HG03571 (cell line): ENCODE results near the gene PIP5K1B.

Source experiments
- ATAC-seq: cut with Tn5 transposase; IDR thresholded peaks from one replicate; pipeline ENCODE4 v1.9.1; 2021; ENCODE audit not compliant: unreplicated experiment

PIP5K1B gene

DNA sequence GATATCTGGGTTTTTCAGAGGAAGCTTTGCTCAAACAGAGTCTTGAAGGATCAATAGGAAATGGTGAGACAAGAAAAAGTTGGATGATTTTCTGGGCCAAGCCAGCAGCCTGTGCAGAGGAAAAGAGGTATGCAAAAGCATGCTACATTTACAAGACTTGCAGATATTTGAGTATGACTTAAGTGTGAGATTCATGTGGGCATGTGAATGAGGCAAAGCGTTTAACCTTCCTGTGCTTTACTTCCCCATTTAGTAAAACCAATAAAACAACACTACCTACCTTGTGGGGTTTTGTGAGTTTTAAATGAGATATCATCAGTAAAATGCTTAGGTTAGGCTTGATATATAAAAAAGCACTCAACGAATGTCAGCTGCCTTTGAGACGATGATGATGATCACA is 58.1 kb downstream of the PIP5K1B start:
- ATAC-seq: no peak

DNA sequence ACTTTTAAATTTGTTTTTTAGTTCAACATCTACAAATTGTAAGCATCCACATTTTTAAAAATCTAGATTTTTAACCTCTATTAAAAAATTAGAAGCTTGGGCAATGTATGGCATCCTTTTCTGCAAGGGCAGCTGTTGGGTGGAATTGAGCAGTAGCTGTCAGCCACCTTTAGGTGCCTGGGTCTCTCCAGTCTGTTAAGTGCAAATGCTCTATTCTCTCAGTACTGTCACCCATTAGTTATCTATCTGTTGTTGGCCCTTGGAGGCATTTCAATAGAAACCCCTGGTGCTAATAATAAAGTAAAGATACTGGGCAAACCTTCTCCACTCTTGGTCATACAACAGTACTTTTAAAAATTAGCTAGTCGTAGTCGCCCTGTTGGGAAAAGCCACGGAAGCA is 63.6 kb downstream of the PIP5K1B start:
- ATAC-seq: no peak

DNA sequence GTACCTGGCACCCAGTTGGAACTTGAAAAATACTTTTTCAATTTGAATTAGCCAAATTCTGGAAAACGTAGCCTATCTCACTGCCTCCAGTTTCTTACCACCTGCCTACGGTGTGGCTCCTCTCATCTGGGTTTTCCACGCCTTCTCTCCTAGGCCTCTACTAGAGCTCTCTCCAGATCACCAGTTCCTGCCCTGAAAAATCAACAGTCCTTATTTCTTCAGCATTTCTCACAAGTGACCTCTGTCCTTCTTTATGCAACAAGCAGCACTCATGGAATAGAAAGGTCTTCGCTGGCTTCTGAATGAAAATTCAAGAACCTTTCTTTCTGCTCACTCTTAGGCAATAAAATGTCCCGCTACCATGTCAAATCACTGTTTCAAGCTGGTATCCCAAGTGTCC is 64.8 kb downstream of the PIP5K1B start:
- no peak for ATAC-seq

DNA sequence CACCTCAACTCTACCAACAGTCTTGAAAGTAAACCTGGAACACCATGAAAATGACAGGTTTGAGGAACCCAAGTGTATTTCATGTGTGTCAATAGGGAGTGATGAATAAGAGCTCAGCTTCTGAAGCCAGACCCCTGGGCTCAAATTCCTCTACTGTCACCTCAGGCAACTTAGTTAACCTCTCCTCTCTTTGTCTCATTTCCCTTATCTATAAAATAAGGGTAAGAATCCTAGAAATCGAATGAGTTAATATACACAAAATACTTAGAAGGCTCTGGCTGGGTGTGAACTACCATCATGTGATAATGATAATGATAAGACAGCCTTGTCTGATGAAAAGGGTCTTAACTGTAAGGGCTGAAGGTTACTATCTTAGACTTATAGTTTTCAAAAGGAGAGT is 66.3 kb downstream of the PIP5K1B start:
- ATAC-seq: no peak

DNA sequence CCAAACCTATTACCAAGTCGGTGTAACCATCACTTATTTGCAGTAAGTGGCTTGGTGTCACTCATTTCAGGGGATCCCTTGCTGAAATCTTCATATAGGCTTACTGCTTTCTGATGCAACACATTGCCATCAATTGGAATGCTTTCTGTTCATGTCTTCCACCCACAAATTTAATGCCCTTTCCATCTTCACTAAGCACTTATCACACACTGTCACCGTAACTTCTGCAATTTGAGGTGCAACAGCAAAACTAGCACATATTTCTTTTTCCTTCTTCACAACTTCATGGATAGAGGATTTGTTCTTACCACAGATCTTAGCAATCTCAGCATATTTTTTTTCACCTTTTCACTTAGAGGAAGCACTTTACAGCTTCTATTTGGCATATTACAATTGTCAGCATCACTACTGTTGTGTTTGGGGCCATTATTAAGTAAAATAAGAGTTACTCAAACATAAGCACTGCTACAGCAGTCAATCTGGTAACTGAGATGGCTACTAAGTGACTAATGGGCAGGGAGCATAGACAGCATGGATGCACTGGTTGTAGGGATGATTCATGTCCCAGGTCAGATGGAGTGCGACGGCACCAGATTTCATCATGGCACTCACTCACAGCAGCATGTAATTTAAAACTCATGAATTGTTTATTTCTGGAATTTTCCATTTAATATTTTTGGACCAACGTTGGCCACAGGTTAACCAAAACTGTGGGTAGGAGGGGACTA is 70.1 kb downstream of the PIP5K1B start:
- no peak for ATAC-seq

DNA sequence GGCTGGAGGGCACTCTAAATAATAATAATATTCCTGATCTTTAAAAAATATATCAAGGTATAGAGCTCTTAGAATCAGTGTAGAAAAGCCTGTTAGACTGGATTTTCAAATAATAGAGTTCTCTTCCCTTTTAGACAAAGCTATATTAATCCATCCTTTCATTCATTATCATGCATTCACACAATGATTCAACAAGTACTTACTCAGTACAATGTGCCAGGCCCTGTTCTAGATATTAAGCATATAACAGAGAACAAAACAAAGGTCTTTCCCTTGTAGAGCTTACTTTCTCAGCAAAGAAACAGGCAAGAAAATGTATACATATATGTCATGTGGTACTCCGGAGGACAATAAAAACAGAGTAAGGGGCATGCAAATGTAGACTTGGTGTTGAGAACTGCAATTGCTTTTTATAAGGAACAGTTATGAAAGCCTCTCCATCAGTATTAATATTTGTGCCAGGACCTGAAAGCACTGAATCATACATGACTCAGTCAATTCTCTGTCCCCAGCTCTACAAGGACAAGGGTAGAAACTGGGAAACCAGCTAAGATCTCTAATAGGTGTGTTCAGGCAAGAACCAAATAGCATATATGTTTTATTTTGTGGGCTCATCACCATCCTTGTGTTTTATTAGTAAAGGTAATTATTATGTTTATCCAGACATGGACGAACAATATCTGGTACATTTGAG is 72.2 kb downstream of the PIP5K1B start:
- ATAC-seq: no peak

DNA sequence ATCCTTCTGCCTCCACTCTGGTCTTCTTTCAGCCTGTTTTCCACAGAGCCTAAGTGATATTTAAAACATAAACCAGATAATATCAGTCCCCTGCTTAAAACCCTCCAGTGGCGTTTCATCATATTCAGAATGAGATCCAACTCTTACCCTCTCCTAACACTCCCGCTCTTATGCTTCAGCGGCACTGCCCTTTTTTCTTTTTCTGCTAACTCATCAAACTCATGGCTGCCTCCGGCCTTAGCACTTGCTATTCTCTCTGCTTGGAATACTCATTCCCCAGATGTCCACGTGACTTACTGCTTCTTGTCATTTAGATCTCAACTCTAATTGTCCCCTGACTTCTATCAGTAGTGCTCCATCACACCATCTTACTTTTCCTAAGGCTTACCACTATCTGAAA is 73.6 kb downstream of the PIP5K1B start:
- ATAC-seq: no peak

DNA sequence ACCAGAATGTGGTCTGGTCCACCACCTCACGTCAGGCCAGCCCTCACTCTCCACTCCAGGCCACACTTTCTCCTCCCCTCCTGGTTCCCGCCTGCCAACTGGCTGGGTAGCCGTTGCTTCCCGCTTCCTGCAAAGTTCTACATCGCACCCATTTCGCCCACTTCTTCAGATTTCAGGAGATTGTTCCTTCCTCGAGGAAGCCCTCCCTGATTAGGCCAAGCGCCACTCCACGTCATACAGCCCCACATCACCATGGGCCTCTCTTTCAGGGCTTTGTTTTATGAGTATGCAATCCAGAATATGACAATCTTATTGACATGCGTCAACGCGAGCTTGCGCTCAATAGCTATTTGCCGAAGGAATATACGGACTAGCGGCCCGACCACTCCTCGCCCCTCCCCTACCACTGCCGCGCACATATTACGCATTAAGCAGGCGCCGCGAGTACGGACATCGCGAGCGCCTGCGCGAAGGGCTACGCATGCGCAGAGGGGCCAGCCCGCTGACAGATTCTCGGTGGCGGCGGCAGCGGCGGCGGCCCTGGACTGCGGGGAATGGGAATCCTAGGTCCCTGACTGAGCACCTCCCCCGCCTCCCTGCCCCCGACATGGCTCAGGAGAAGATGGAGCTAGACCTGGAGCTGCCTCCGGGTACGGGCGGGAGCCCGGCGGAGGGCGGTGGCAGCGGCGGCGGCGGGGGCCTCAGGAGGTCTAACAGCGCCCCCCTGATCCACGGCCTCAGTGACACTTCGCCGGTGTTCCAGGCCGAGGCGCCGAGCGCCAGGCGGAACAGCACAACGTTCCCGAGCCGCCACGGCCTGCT is 74.7 kb downstream of the PIP5K1B start:
- peak; percentile 85 for ATAC-seq

DNA sequence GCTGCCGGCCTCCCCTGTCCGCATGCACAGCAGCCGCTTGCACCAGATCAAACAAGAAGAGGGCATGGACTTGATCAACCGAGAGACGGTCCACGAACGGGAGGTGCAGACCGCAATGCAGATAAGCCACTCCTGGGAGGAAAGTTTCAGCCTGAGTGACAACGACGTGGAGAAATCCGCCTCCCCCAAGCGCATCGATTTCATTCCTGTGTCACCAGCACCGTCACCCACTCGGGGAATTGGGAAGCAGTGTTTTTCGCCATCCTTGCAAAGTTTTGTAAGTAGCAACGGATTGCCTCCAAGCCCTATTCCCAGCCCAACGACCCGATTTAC is 75.3 kb downstream of the PIP5K1B start:
- no peak for ATAC-seq

DNA sequence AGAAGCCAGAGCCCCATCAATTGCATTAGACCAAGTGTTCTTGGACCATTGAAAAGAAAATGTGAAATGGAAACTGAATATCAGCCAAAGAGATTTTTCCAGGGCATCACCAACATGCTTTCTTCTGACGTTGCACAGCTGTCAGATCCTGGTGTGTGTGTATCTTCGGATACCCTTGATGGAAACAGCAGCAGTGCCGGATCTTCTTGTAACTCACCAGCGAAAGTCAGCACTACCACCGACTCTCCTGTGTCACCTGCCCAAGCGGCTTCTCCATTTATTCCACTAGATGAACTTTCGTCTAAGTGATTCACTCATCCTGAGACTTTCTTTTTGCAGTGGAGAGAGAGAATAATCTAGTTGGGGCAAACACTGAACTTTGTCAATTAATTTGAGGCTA is 75.7 kb downstream of the PIP5K1B start:
- ATAC-seq: no peak

DNA sequence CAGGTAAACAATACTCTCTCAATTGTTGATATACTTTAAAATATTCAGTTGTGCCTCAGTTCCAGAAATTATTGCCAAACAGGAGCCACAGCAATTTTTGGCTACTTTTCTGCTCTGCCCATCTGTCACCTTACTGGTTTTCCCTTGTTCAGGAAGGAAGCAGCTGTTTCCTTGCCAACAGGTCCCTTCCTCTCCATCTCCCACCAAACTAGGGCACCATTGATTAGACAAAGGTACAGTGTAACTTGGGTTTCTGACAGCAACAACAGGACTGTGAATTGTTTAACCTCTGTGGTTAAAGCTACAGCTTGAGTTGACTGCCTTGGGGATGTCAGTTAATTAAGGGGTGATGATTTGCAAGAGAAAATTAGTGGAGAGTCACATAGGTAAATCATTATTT is 76.9 kb downstream of the PIP5K1B start:
- no peak for ATAC-seq

DNA sequence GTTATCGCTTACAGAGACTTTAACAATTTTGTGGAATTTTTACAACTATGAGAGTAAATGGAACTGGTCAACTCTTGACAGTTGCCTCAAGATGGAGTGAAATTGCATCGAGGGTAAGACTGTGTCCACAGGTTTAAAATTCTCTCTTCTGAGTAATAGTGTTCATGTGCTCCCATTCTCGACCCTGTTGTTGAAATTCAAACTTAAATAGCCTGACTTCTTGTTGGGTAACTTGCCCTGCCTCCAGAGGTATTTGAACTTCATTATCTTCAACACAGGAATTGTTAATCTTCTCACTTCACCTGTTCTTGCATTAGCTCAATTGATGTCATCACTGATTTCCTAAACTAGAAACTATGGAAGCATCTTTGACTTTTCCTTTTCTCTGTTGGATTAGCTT is 77.5 kb downstream of the PIP5K1B start:
- no peak for ATAC-seq

DNA sequence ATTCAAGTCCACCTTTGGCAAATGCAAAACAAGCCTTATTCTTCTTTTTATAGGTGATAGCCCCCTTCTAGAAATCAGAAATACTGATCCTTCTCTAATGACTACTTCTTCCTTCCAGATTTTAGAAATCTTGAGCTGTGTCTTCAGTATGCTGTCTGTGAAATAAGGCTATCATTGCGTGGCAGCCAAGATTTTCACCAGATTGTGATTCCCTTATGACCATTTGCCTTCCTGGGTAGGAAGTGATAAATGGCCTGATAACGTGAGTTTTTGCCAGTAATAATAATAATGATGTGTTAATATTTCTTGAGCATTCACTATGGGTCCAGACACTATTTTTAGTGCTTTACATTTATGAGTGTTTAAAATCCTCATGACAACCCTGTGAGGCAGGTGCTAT is 80.9 kb downstream of the PIP5K1B start:
- ATAC-seq: no peak

DNA sequence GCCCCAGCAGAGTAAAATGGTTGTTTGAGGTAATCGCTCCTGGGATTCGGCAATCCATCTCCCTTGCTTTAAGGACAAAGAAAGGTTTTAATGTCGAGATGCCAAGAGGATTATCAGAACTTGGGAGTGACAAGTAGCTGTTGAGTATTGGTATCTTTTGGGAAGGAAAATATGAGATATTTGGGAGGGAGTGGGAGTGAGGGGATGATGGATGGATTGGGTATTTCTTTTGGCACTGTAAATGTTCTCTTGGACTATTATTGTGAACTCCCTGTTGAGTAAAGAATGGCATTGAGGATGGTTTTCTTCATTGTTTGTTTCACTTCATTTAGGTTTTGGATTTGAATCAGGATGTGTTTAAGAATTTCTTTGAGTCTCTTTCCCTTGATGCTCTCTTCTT is 86.1 kb downstream of the PIP5K1B start:
- no peak for ATAC-seq

DNA sequence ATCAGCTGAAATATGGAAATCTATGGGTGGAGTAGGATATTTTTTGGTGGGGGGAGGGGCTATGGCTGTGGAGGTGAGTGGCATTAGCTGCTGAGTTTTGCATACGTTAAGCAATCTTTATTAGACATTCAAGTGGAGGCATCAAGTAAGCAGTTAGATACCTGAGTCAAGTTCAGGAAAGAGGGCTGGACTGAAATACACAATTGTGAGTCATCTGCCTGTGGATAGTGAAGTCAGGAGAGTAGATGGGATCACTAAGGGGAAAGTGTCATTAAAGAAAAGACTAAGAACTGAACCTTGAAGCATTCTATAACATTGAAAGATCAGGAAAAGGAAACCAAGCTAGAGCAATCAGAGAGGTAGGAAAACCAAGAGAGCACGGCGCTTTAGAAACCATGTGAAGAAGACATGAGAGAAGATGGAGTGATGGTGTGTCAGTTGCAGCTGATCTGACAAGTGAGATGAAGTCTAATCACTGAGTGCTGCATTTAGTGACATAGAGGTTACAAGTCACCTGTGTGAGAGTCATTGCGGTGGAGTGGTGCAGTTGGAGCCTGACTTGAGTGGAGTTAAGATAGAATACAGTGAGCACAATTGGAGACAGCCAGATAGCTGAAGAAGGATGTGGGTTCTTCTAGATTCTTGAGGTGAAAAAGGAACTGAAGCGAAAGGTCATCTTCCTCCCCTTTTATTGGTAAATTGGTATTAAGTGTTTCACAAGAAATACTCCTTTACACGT is 88.7 kb downstream of the PIP5K1B start:
- peak; percentile 84 for ATAC-seq

DNA sequence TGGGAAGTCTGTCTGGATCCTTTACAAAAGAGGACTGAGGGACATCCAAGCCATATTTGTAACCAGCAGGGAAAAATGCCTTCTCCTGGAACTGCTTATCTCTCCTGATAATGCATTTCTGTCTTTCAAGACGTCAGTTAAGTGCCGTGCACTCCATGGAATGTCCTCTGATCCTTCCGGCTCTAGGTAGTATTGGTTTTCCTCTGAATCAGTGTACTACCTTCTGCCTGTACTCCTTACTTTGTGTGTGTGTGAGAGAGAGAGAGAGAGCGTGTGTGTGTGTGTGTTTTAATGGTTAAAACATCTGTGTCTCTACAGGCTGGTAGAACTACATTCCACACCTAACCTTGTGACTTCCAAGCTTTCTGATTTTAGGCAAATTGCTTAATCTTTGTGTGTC is 89.9 kb downstream of the PIP5K1B start:
- ATAC-seq: no peak

DNA sequence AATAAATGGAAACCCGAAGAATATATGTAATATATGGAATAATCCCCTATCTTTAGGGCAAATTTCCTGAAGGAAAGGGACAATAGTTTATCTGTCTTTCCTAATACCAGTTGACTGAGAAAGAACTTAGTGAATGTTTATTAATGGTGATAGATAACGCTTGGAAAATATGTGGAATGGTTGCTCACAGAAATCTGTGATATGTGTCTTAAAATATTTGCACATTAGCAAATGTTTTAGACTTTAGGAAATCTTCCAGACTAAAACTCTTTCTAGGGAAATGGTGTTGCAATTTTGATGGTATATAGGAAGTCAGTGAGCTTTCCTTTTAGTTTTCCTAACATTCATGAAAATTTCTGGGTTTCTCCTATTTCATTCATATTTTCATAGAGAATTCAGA is 90.4 kb downstream of the PIP5K1B start:
- no peak for ATAC-seq

DNA sequence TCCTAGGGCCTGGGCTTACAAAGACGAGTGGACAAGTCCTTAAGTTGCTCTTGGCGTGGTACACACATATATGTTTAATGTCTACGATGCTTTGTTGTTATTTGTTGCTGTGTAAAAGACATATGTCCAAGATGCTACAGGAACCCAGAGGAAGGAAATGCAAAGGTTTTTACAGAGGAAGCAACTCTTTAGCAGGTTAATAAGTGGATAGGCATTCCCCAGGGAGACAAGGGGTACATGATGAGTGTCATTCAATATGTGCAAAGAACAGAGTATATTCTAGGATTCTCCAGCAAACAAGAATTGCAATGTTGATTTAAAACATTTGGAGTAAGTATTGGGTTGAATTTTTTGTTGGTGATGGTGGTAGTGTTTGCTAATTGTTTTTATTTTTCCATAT is 92.1 kb downstream of the PIP5K1B start:
- no peak for ATAC-seq

DNA sequence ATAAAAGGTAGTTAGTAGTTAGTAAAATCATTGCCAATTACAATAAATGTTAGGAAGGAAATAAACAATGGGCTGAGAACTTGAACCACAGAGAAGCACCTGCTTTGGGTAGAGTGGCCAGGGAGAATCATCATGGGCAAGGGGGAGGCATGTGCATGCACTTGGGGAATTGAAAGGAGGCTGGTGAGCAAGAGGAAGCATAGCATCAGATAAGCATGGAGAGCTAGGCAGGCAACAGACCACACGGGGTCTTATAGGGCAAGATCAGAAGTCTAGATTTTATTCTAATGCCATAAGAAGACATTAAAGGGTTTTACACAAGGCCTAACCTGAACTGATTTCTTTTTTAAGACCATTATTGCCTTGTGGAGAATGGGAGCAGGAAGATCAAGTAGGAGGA is 93.4 kb downstream of the PIP5K1B start:
- ATAC-seq: no peak

DNA sequence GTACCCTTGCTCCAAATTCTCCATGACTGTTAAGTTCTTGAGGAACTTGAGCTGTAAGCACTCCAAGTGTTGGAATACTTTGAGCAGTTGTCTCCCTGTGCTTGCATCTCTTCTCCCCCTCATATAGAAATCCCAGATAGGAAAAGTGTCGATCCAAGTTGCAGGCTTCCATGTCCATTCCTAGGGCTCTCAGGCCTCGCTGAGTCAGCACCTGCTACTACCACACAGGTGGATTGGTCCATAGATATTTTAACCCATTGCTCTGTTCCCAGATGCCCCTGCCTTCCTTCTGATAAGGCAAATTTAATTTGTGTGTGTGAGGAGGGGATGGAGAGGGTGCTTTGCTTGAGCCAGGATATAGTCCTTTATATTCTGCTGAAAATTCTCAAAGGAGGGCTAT is 95.8 kb downstream of the PIP5K1B start:
- ATAC-seq: no peak

DNA sequence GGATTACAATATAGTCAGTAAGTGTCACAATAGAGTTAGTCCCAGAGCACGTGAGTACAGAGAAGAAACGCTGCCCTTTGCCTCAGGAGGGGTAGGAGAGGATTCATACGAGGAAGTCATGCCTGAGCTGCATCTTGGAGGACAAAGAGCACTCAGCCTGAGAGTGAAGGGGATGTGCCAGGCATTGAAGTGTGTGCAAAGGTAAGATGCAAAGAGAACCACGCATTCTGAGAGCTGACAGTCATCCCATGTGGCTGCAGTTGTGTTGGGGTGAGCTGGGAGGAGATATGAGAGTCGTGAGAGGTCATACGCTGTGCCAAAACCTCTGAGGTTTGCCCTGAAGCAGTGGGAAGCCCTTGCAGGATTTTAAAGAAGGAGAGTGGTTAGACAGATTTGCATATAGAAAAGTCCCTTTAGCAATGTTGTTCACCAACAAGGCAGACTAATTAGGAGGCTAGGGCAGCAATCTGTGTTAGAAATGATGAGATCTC is 97.5 kb downstream of the PIP5K1B start:
- ATAC-seq: peak; percentile 96
